GM18505 (cell line): ENCODE results near the gene CDK4.

ENCODE experiments used
- ATAC-seq: cut with Tn5 transposase; IDR thresholded peaks from one replicate; pipeline ENCODE4 v1.9.1; 2021; ENCODE audit not compliant: unreplicated experiment
- POLR2A ChIP-seq: IDR thresholded peaks from 4 replicates; pipeline ENCODE4 v1.6.1; 2011; ENCODE audit warnings: borderline replicate concordance; ENCODE audit not compliant: insufficient read depth, insufficient read length; ENCODE audit errors: extremely low read depth

The CDK4 gene

DNA sequence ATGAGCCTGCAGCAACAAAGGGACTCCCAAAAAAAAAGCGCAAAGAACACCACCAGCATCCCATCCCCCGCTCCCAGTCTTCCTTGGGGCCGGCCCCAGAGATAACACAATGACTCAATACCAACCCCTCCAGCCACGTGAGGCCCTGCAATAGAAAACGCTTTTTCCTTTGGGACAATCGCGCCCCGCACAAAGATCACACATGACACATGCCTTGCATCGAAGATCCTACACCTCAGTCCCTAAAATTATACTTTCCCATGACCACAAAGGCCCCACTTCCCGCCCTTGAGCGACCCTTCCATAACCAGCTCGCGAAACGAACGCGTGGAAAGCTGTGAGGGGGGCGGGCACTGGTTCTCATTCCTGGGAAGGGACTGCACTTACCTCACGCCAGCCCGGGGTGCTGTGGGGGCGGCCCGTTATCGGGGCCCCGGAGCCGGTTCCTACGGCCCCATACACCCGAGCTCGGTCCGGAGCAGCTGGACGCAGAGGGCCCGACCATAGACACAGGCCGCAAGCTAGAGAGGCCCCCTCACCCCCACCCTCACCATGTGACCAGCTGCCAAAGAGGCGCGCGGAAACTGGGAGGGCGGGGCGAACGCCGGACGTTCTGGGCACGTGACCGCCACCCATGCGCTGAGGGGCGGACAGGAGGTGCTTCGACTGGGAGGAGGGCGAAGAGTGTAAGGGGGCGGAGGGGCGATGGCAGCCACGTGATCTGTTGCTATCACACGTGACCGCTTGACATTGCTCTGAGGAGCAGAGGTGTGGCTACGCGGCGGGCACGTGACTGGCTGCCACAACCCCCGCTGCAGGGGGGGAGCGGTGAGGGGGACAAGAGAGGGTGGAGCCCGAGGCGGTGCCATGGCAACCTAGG lies at the start of gene CDK4:
Gene CDK4 (minus strand): TSS at position 523 of the 880 bp plus-strand sequence. CDS start 593 bp downstream, outside the sequence.
- TF ChIP-seq POLR2A = peak; percentile 82
- peak; percentile 66 for ATAC-seq

DNA sequence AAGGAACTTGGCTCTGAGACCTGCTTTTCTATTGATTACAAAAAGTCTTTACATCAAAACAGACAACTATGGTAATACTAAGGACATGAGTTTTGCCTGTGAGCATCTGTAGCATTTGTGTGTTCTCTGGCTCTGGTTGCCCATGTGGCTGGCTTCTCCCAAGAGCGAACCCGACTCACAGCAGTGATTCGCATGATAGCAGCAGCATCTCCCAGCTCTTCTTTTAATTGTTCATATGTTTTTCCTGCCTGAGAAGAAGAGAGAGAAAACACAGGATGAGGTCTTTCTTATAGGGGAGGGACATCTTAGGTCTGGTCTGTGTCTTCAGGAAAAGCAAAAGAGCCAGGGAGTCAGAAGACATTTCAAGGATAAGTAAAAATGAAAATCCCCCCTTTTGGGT lies 48.9 kb upstream of the CDK4 start:
- TF ChIP-seq POLR2A = no peak
- no peak for ATAC-seq

DNA sequence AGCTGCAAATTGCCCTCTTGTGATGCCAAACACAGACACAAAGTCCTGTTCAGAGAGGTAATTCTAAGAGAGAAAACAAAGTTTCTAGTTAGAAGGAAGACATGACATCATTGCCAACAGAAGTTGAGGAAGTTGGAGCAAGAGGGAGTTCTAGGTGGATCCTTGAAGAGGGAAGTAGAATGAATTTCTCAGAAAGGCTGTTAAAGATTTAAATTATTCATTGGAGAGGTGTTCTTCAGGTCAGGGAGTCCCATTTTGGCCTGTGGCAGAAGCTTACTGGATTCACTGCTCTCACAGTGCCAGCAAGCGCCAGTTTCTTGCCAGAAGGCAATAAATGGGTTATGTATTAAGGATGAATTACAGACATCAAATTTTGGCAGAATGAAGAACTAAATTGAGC lies 45.8 kb upstream of the CDK4 start:
- TF ChIP-seq POLR2A = no peak
- ATAC-seq = no peak

DNA sequence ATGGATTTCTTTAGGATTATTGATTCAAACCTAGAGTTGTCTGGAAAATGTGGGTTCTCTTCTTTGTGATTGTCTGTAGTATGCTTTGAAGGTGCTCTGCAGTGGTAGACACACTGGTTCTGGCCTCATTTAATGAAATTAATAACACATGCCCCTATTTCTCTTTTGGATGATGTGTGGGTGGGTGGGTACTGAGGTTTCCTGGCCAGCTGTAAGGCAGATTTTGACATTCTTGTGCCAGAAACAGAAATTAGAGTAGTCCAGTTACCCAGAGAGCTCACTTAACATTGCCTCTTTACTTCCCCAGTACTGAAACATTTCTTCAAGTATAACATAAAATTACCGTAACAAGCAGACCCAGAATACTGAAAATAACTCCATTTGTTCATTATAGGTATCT lies 44.9 kb upstream of the CDK4 start:
- ATAC-seq = no peak
- TF ChIP-seq POLR2A = no peak

DNA sequence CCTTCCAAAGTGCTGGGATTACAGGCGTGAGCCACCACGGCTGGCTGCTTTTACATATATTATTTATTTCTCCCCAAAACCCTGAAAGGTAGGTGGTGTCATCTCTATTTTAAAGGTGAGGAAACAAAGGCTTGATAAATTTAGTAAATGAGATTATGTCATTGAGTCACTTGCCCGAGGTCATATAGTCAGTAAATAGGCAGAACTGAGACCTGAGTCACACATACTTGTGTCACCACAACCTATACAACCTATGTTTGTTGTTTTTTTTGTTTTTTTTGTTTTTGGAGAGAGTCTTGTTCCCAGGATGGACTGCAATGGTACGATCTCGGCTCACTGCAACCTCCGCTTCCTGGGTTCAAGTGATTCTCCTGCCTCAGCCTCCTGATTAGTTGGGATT lies 43.2 kb upstream of the CDK4 start:
- no peak for ATAC-seq
- TF ChIP-seq POLR2A = no peak

DNA sequence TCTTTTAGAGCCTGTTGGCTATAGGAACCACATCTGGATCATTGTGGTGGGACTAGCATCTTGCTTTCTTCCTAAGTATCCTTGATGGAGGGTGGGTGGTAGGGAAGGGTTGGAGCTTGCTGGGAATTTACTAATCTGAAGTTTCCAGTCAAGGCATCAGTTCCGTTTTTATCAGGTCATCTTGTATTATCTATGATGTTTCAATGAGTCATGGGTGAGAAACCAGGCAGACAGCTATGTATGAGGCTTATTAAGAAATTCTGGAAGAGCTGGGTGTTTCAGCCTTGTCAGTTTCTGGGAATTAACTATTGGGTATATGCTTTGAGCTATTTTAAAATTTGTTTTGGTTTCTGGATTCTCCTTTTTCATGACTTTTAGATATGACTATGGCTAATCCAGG lies 41.8 kb upstream of the CDK4 start:
- TF ChIP-seq POLR2A = no peak
- no peak for ATAC-seq

DNA sequence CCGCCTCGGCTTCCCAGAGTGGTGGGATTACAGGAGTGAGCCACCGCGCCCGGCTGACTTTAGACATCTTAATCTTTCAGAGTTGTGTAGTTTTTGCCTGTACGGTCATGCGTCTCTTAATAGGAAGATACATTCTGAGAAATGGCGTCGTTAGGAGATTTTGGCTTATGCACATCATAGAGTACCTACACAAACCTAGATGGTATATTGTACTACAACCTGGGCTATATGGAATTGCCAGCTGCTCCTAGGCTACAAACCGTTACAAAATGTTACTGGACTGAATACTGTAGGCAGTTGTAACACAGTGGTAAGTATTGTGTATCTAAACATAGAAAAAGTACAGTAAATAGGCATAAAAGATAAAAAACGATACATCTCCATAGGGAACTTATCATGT lies 31.8 kb upstream of the CDK4 start:
- ATAC-seq = no peak
- TF ChIP-seq POLR2A = no peak

DNA sequence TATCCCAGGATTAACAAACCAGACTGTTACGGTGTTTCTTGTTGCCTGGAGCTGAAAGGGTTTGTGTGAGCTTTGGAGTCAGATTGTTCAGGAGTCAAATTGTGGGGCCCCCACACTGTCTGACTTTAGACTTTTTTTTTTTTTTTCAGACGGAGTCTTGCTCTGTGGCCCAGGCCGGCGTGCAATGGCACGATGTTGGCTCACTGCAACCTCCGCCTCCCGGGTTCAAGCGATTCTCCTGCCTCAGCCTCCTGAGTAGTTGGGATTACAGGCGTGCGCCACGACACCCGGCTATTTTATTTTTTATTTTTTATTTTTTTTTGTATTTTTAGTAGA lies 31.3 kb upstream of the CDK4 start:
- TF ChIP-seq POLR2A = no peak
- ATAC-seq = no peak

DNA sequence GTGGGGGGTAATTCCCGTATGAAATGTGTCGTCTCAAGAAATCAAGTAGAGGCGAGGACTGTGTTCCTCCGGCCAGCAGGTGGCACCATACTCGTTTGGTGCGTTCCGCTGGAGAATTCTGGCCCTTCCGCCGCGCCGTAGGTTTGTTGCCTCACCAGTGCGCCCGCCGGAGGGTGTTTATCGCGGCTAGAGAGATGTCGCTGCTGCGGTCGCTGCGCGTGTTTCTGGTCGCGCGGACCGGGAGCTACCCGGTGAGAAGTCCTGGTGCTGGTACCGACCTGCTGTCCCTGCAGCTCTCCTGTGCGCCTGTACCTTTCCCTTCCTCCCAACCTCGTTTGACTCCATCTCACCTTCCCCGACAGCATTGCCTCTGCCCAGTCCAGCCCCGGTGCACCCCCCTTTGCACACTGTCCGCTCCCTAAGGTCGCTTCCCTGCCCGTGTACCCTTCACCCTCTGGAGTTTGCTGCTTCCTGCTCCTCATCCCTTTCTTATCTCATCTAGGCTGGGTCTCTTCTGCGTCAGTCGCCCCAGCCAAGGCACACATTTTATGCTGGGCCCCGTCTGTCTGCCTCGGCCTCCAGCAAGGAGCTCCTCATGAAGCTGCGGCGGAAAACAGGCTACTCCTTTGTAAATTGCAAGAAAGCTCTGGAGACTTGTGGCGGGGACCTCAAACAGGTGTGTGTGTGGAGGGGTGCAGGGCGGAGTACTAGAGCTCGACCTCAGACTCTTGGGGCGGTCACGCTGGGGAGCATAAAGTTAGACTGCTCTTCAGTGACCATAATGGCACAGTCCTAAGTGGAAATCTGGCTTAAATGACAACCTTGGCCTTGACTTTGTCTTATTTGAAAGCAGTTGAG lies 30.7 kb upstream of the CDK4 start, which contains the start of gene TSFM:
Gene TSFM (plus strand): TSS at position 180 of the 858 bp plus-strand sequence. CDS start 15 bp downstream, at position 195.
- ATAC-seq = peak; percentile 88
- TF ChIP-seq POLR2A = peak; percentile 90

DNA sequence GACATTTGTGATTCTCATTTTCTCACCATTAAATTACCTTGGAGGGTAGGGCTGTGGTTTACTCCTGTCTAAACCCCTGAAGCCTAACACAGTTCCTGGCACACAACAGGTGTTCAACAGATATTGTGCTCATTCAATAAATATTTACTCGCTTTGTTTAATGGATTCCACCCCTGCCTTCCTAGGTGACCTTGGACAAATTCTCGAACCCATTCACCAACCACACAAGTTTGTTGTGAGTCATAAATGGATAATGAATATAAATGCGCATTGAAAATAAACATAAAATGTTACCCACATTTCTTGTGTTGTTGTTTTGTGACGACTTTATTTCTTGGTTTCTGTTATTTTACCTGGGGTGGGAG lies 30.1 kb upstream of the CDK4 start:
- TF ChIP-seq POLR2A = no peak
- ATAC-seq = no peak

DNA sequence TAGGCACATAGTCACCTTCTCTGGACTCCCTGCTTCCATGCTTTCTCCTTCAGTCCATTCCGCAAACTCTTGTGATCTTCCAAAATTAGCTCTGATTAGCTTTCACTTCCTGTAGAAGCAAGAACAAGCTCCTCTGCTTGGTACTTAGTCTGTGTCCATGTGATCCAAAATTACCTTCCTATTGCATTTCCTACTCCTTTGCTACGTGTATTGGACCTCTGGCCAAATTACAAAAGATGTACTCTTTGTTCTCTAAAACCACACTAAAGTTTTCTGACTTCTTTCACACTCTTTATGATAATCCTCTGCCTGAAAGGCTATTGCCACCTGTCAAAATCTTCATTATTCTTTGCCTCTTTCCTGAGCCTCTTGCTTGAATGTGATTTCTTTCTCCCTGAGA lies 29.7 kb upstream of the CDK4 start:
- no peak for TF ChIP-seq POLR2A
- ATAC-seq = no peak

DNA sequence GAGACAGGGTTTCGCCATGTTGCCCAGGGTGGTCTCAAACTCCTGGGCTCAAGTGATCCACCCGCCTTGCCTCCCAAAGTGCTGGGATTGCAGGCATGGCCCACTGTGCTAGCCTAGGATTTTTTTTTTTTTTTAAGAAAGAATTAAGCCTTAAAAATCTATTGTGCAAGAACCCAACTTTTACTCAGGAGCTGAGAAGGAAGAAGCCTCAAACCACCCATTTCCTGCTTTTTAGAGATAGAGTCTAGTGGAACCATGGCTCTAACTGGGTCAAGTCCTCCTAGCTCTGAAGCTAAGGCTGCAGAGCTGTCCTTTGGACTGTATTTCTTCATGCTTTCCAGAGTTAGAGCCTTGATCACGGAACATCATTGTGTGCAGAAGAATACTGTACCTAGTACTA lies 29.1 kb upstream of the CDK4 start:
- TF ChIP-seq POLR2A = no peak
- no peak for ATAC-seq

DNA sequence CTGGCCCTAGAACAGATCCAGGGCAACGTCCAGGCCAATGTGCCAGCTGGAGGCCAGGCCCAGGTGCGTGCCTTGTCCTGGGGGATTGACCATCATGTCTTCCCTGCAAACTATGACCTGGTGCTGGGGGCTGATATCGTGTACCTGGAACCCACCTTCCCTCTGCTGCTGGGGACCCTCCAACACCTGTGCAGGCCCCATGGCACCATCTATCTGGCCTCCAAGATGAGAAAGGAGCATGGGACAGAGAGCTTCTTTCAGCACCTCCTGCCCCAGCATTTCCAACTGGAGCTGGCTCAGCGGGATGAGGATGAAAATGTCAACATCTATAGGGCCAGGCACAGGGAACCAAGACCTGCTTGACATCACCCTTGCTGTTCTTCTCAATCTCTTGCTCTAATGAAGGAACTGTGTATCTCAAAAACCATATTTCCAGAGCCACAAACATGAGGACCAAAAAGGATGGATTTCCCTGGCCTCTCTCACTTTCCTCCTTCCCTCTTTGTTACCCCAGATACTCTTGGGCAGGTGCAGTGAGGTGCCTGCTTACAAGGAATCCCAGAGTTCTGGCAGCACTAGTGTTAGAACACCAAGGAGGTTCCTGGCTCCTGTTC lies 28.3 kb upstream of the CDK4 start:
- no peak for ATAC-seq

More for the DNA sequence above, 28.3 kb upstream of the CDK4 start:
- no peak for TF ChIP-seq POLR2A
